ENCODE results near the gene PLEKHA1. TPM values are rescaled to one million over a fixed set of nuclear protein-coding genes. Genes with fewer than 3 reads are reported as not detected.

Gene PLEKHA1
- total RNA-seq, 1 experiment from 2014 or later = 30.6 TPM

- Histone ChIP-seq H3K27ac (ENCODE audit: low read depth, low read length) (no peak overlapping the region), H3K4me3 (replicated peaks in 1 of 2; ENCODE audit: low read depth in 1 of 2, low read length in 2 of 2) (no peak overlapping the region), H3K4me1 (ENCODE audit: control insufficient read depth in 1 of 2, insufficient read depth in 2 of 2, low read length in 2 of 2) (no peaks in the 10 kb centered on the region), H3K9ac (ENCODE audit: low read length) (no peak overlapping the region), H3K36me3 (ENCODE audit: control insufficient read depth in 1 of 2, insufficient read depth in 2 of 2, low read length in 2 of 2) (no peaks in the 10 kb centered on the region), H3K9me3 (ENCODE audit: control insufficient read depth in 1 of 2, insufficient read depth in 1 of 2, low read depth in 1 of 2, low read length in 2 of 2) (no peaks in the 10 kb centered on the region), H3K27me3 (ENCODE audit: insufficient read depth, low read length) (0 out of 2 replicates have a peak, but pooled peaks cover 5% of the 10 kb centered on the region), H2AFZ (ENCODE audit: low read depth, low read length, poor library complexity, severe bottlenecking) (no peak overlapping the region), H3K79me2 (ENCODE audit: insufficient read depth, low read length) (no peaks in the 10 kb centered on the region), H3K9me2 (ENCODE audit: insufficient read depth) (no peaks in the 10 kb centered on the region), H4K20me1 (ENCODE audit: insufficient read depth) (no peaks in the 10 kb centered on the region), H3K4me2 (ENCODE audit: low read length) (no peak overlapping the region)
- ChIA-PET RAD21 (ENCODE audit: low non-redundant PET in 1 of 2, low total read pairs in 2 of 2, uncharacterized antibody in 2 of 2, unreplicated experiment in 2 of 2) (no interaction called here), CTCF (no interaction called here), POLR2A (no interaction called here)
- DNase-seq (ENCODE audit: low read depth, low spot score) (no peak), ATAC-seq (no peak)
- no peak for TF ChIP-seq CTCF (IDR thresholded peaks at IDR 0.05 in 2 of 3, conservative IDR thresholded peaks at IDR 0.05 in 1 of 3; ENCODE audit: borderline replicate concordance in 1 of 3, insufficient read depth in 1 of 3, low read depth in 2 of 3, low read length in 2 of 3)
- TF ChIP-seq EZH2 (IDR thresholded peaks at IDR 0.05) = no peak
- TF ChIP-seq REST (IDR thresholded peaks at IDR 0.05; ENCODE audit: low read depth) = no peak
- no peak for TF ChIP-seq MAX (IDR thresholded peaks at IDR 0.05)
- TF ChIP-seq RAD21 (IDR thresholded peaks at IDR 0.05; ENCODE audit: low read depth) = no peak
- TF ChIP-seq POLR2AphosphoS5 (IDR thresholded peaks at IDR 0.05; ENCODE audit: low read depth, low read length) = no peak
- no peak for TF ChIP-seq TCF7L2 (IDR thresholded peaks at IDR 0.05; ENCODE audit: borderline replicate concordance, extremely low read depth, insufficient read depth, insufficient read length)
- no peak for TF ChIP-seq POLR2A (IDR thresholded peaks at IDR 0.05; ENCODE audit: borderline replicate concordance, extremely low read depth, insufficient read depth, insufficient read length)
- TF ChIP-seq, protein P1, sequence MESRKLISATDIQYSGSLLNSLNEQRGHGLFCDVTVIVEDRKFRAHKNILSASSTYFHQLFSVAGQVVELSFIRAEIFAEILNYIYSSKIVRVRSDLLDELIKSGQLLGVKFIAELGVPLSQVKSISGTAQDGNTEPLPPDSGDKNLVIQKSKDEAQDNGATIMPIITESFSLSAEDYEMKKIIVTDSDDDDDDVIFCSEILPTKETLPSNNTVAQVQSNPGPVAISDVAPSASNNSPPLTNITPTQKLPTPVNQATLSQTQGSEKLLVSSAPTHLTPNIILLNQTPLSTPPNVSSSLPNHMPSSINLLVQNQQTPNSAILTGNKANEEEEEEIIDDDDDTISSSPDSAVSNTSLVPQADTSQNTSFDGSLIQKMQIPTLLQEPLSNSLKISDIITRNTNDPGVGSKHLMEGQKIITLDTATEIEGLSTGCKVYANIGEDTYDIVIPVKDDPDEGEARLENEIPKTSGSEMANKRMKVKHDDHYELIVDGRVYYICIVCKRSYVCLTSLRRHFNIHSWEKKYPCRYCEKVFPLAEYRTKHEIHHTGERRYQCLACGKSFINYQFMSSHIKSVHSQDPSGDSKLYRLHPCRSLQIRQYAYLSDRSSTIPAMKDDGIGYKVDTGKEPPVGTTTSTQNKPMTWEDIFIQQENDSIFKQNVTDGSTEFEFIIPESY (IDR thresholded peaks at IDR 0.05; ENCODE audit: extremely low read depth, insufficient replicate concordance, low read length) = no peak
- TF ChIP-seq ZFX (IDR thresholded peaks at IDR 0.05) = no peak
- no peak for TF ChIP-seq ZNF274 (IDR thresholded peaks at IDR 0.05; ENCODE audit: low read depth, low read length)
- BruUV-seq (replicated peaks) = no TSS peak
- intact Hi-C loops (cut with micrococcal nuclease) = no loop called here
Observed at GRCh38 chr10:122362031-122362592, 12.4 kb upstream of the PLEKHA1 start.
